ENCODE data around the gene HYI.

HYI gene

GRCh38 chr1:43450251-43450941, 3.3 kb downstream of the HYI start:
- Histone ChIP-seq H3K27ac (ENCODE audit: low read depth, low read length) (no peak overlapping the region), H3K4me1 (ENCODE audit: control insufficient read depth, insufficient read depth, low read length) (peaks cover 12% of the 10 kb centered on the region), H3K27me3 (ENCODE audit: control insufficient read depth, insufficient read depth, low read length) (no peaks in the 10 kb centered on the region), H3K4me3 (ENCODE audit: low read depth, low read length) (no peak overlapping the region), H3K36me3 (ENCODE audit: control insufficient read depth, insufficient read depth, low read length) (peaks cover 67% of the 10 kb centered on the region), H3K9me3 (ENCODE audit: control insufficient read depth, insufficient read depth, low read depth, low read length) (no peaks in the 10 kb centered on the region), H3K9ac (ENCODE audit: low read length) (no peak overlapping the region)

GRCh38 chr1:43449708-43450069, 4.0 kb downstream of the HYI start:
- Histone ChIP-seq H3K4me3 (ENCODE audit: low read depth, low read length) (no peak overlapping the region), H3K4me1 (ENCODE audit: control insufficient read depth, insufficient read depth, low read length) (peaks cover 12% of the 10 kb centered on the region), H3K27ac (ENCODE audit: low read depth, low read length) (no peak overlapping the region), H3K27me3 (ENCODE audit: control insufficient read depth, insufficient read depth, low read length) (no peaks in the 10 kb centered on the region), H3K36me3 (ENCODE audit: control insufficient read depth, insufficient read depth, low read length) (peaks cover 69% of the 10 kb centered on the region), H3K9ac (ENCODE audit: low read length) (no peak overlapping the region), H3K9me3 (ENCODE audit: control insufficient read depth, insufficient read depth, low read depth, low read length) (no peaks in the 10 kb centered on the region)

- Histone ChIP-seq H3K9ac (ENCODE audit: low read length) (no peak overlapping the region), H3K27me3 (ENCODE audit: control insufficient read depth, insufficient read depth, low read length) (no peaks in the 10 kb centered on the region), H3K4me1 (ENCODE audit: control insufficient read depth, insufficient read depth, low read length) (peaks cover 11% of the 10 kb centered on the region), H3K36me3 (ENCODE audit: control insufficient read depth, insufficient read depth, low read length) (peaks cover 74% of the 10 kb centered on the region), H3K9me3 (ENCODE audit: control insufficient read depth, insufficient read depth, low read depth, low read length) (no peaks in the 10 kb centered on the region), H3K27ac (ENCODE audit: low read depth, low read length) (no peak overlapping the region), H3K4me3 (ENCODE audit: low read depth, low read length) (no peak overlapping the region)
Observed at GRCh38 chr1:43448955-43449707, 4.6 kb downstream of the HYI start.

GRCh38 chr1:43447891-43448708, 5.6 kb downstream of the HYI start:
- peaks cover 9% of the 10 kb centered on the region for H3K4me1 ChIP-seq (ENCODE audit: control insufficient read depth, insufficient read depth, low read length)
- peaks cover 85% of the 10 kb centered on the region for H3K36me3 ChIP-seq (ENCODE audit: control insufficient read depth, insufficient read depth, low read length)
- H3K4me3 ChIP-seq (ENCODE audit: low read depth, low read length) = no peak overlapping the region
- no peak overlapping the region for H3K9ac ChIP-seq (ENCODE audit: low read length)
- no peak overlapping the region for H3K27ac ChIP-seq (ENCODE audit: low read depth, low read length)
- no peaks in the 10 kb centered on the region for H3K27me3 ChIP-seq (ENCODE audit: control insufficient read depth, insufficient read depth, low read length)
- H3K9me3 ChIP-seq (ENCODE audit: control insufficient read depth, insufficient read depth, low read depth, low read length) = no peaks in the 10 kb centered on the region

- Histone ChIP-seq H3K4me1 (ENCODE audit: control insufficient read depth, insufficient read depth, low read length) (peaks cover 3% of the 10 kb centered on the region; the same call in 1 of the 2 replicates), H3K36me3 (ENCODE audit: control insufficient read depth, insufficient read depth, low read length) (peaks cover 88% of the 10 kb centered on the region), H3K27ac (ENCODE audit: low read depth, low read length) (no peak overlapping the region), H3K9ac (ENCODE audit: low read length) (no peak overlapping the region), H3K9me3 (ENCODE audit: control insufficient read depth, insufficient read depth, low read depth, low read length) (no peaks in the 10 kb centered on the region), H3K27me3 (ENCODE audit: control insufficient read depth, insufficient read depth, low read length) (no peaks in the 10 kb centered on the region), H3K4me3 (ENCODE audit: low read depth, low read length) (no peak overlapping the region)
Observed at GRCh38 chr1:43446881-43447835, 6.6 kb downstream of the HYI start.

- peaks cover 86% of the 10 kb centered on the region for H3K36me3 ChIP-seq (ENCODE audit: control insufficient read depth, insufficient read depth, low read length)
- H3K4me3 ChIP-seq (ENCODE audit: low read depth, low read length) = no peak overlapping the region
- H3K27ac ChIP-seq (ENCODE audit: low read depth, low read length) = no peak overlapping the region
- no peak overlapping the region for H3K9ac ChIP-seq (ENCODE audit: low read length)
- H3K9me3 ChIP-seq (ENCODE audit: control insufficient read depth, insufficient read depth, low read depth, low read length) = no peaks in the 10 kb centered on the region
- H3K4me1 ChIP-seq (ENCODE audit: control insufficient read depth, insufficient read depth, low read length) = peaks cover 3% of the 10 kb centered on the region; the same call in 1 of the 2 replicates
- no peaks in the 10 kb centered on the region for H3K27me3 ChIP-seq (ENCODE audit: control insufficient read depth, insufficient read depth, low read length)
Observed at GRCh38 chr1:43446388-43446740, 7.4 kb downstream of the HYI start.

GRCh38 chr1:43445606-43446387, 7.9 kb downstream of the HYI start:
- Histone ChIP-seq H3K27me3 (ENCODE audit: control insufficient read depth, insufficient read depth, low read length) (no peaks in the 10 kb centered on the region), H3K27ac (ENCODE audit: low read depth, low read length) (no peak overlapping the region), H3K9me3 (ENCODE audit: control insufficient read depth, insufficient read depth, low read depth, low read length) (no peaks in the 10 kb centered on the region), H3K4me3 (ENCODE audit: low read depth, low read length) (no peak overlapping the region), H3K36me3 (ENCODE audit: control insufficient read depth, insufficient read depth, low read length) (peaks cover 86% of the 10 kb centered on the region), H3K9ac (ENCODE audit: low read length) (no peak overlapping the region), H3K4me1 (ENCODE audit: control insufficient read depth, insufficient read depth, low read length) (peaks cover 3% of the 10 kb centered on the region; the same call in 1 of the 2 replicates)

- Histone ChIP-seq H3K4me3 (ENCODE audit: low read depth, low read length) (no peak overlapping the region), H3K27ac (ENCODE audit: low read depth, low read length) (no peak overlapping the region), H3K27me3 (ENCODE audit: control insufficient read depth, insufficient read depth, low read length) (no peaks in the 10 kb centered on the region), H3K9me3 (ENCODE audit: control insufficient read depth, insufficient read depth, low read depth, low read length) (no peaks in the 10 kb centered on the region), H3K4me1 (ENCODE audit: control insufficient read depth, insufficient read depth, low read length) (peaks cover 3% of the 10 kb centered on the region; the same call in 1 of the 2 replicates), H3K36me3 (ENCODE audit: control insufficient read depth, insufficient read depth, low read length) (peaks cover 86% of the 10 kb centered on the region), H3K9ac (ENCODE audit: low read length) (no peak overlapping the region)
Observed at GRCh38 chr1:43444836-43445235, 8.9 kb downstream of the HYI start.

GRCh38 chr1:43444151-43444828, 9.4 kb downstream of the HYI start:
- no peak overlapping the region for H3K9ac ChIP-seq (ENCODE audit: low read length)
- H3K27ac ChIP-seq (ENCODE audit: low read depth, low read length) = no peak overlapping the region
- peaks cover 3% of the 10 kb centered on the region; the same call in 1 of the 2 replicates for H3K4me1 ChIP-seq (ENCODE audit: control insufficient read depth, insufficient read depth, low read length)
- H3K36me3 ChIP-seq (ENCODE audit: control insufficient read depth, insufficient read depth, low read length) = peaks cover 84% of the 10 kb centered on the region
- no peaks in the 10 kb centered on the region for H3K9me3 ChIP-seq (ENCODE audit: control insufficient read depth, insufficient read depth, low read depth, low read length)
- no peak overlapping the region for H3K4me3 ChIP-seq (ENCODE audit: low read depth, low read length)
- no peaks in the 10 kb centered on the region for H3K27me3 ChIP-seq (ENCODE audit: control insufficient read depth, insufficient read depth, low read length)
